Kidney (tissue), 14 donors: ENCODE measurements around the gene TMEM53. TPM values are rescaled to one million over a fixed set of nuclear protein-coding genes. Genes with fewer than 3 reads are reported as not detected.

Source experiments
- DNase-seq, 5 donors: peaks; one replicate each; pipeline ENCODE4 v3.0.0-alpha.2; 2013 to 2020
- FAIRE-seq: peaks from 2 replicates; lab custom pipeline; 2012; peaks lifted over from hg19 to GRCh38; lab: Jason Lieb, UNC
- H3K27ac ChIP-seq, 2 donors: one replicate each; pipeline ENCODE4 v1.7.0; 2013; ENCODE audit warnings: low read depth in 2 of 2, low read length in 2 of 2, inconsistent platforms in 1 of 2
- H3K27me3 ChIP-seq: one replicate; pipeline ENCODE4 v1.7.1; 2013; ENCODE audit warnings: low read length, inconsistent platforms; ENCODE audit not compliant: control insufficient read depth, insufficient read depth
- H3K36me3 ChIP-seq, 3 donors: one replicate each; pipeline versions ENCODE4 v1.7.0 to v1.7.1; 2013; ENCODE audit warnings: low read length in 3 of 3, control low read depth in 1 of 3, inconsistent platforms in 1 of 3; ENCODE audit not compliant: insufficient read depth in 3 of 3, control insufficient read depth in 2 of 3
- H3K4me1 ChIP-seq, 3 donors: one replicate each; pipeline versions ENCODE4 v1.7.0 to v1.7.1; 2013; ENCODE audit warnings: low read length in 3 of 3, inconsistent platforms in 1 of 3, low read depth in 1 of 3; ENCODE audit not compliant: control insufficient read depth in 2 of 3, insufficient read depth in 2 of 3
- H3K4me3 ChIP-seq, 3 donors: one replicate each; pipeline versions ENCODE4 v1.7.0 to v1.8.1; 2013; ENCODE audit warnings: low read length in 3 of 3, control low read depth in 1 of 3, inconsistent platforms in 1 of 3
- H3K9ac ChIP-seq, 3 donors: one replicate each; pipeline versions ENCODE4 v1.7.0 to v1.7.1; 2013; ENCODE audit warnings: low read length in 3 of 3, control low read depth in 1 of 3, inconsistent platforms in 1 of 3
- H3K9me3 ChIP-seq, 3 donors: one replicate each; pipeline versions ENCODE4 v1.7.0 to v1.7.1; 2013; ENCODE audit warnings: low read length in 3 of 3, control low read depth in 1 of 3, inconsistent platforms in 1 of 3; ENCODE audit not compliant: control insufficient read depth in 2 of 3, insufficient read depth in 1 of 3
- CTCF ChIP-seq: IDR thresholded peaks from 3 replicates; pipeline ENCODE4 v1.5.1; 2012; ENCODE audit warnings: mild to moderate bottlenecking, moderate library complexity, borderline replicate concordance; ENCODE audit not compliant: insufficient read depth; ENCODE audit errors: extremely low read depth
- intact Hi-C: fragments of 100-400 bp; cut with DNase I; formaldehyde crosslinking; loops from one replicate; pipeline ENCODE4 v1.11.1; 2022
- polyA plus RNA-seq: library from polyadenylated mRNA; stranded (reverse); fragments of 350-450 nt; fragmentation: Illumina TruSeq; extraction: RNeasy Lipid Tissue Mini Kit (QIAGEN cat#74804); gene quantifications from one replicate; pipeline ENCODE4 v1.2.3, GENCODE V29; 2014; ENCODE audit warnings: low read depth, low replicate concordance; ENCODE audit not compliant: insufficient read depth
- total RNA-seq: library from RNA; stranded (reverse); fragmentation: NEBNext Ultra II Directional; extraction: Animal tissue kit (Norgen Biotek cat#: 25700); gene quantifications from one replicate; pipeline ENCODE4 v1.2.1, GENCODE V29; 2021
- donor health status: control.
- donor health status: control.
- donor health status: control.
- donor health status: control.
- donor health status: control.
- donor health status: DM: yes; HTN: yes; CAD: no.
- donor health status: Normal renal cell carcinoma (clear cell type).

Gene TMEM53
- total and polyA plus RNA-seq, 2 donors from 2014 or later = 16.4 to 45.0 TPM

- Histone ChIP-seq H3K9ac (no peak overlapping the region), H3K27me3 (no peaks in the 10 kb centered on the region), H3K9me3 (no peaks in the 10 kb centered on the region), H3K36me3 (peaks cover 2 to 28% (median 24%) of the 10 kb centered on the region in 3 donors), H3K27ac (no peak overlapping the region), H3K4me1 (no peaks in the 10 kb centered on the region), H3K4me3 (no peak overlapping the region)
- intact Hi-C loops = no loop called here
- DNase-seq = peak in 1 of 5 donors; percentile 48
- no peak for TF ChIP-seq CTCF
- FAIRE-seq = no peak
Observed at GRCh38 chr1:44649788-44650158, 24.5 kb downstream of the TMEM53 start.

- no peaks in the 10 kb centered on the region for H3K9me3 ChIP-seq
- H3K9ac ChIP-seq = no peak overlapping the region
- H3K27me3 ChIP-seq = no peaks in the 10 kb centered on the region
- H3K27ac ChIP-seq = no peak overlapping the region
- peaks cover 2 to 33% (median 22%) of the 10 kb centered on the region in 3 donors for H3K36me3 ChIP-seq
- intact Hi-C loops = no loop called here
- no peak for DNase-seq
- no peaks in the 10 kb centered on the region for H3K4me1 ChIP-seq
- H3K4me3 ChIP-seq = no peak overlapping the region
- no peak for TF ChIP-seq CTCF
- no peak for FAIRE-seq
Observed at GRCh38 chr1:44648529-44649250, 25.6 kb downstream of the TMEM53 start.

DNA sequence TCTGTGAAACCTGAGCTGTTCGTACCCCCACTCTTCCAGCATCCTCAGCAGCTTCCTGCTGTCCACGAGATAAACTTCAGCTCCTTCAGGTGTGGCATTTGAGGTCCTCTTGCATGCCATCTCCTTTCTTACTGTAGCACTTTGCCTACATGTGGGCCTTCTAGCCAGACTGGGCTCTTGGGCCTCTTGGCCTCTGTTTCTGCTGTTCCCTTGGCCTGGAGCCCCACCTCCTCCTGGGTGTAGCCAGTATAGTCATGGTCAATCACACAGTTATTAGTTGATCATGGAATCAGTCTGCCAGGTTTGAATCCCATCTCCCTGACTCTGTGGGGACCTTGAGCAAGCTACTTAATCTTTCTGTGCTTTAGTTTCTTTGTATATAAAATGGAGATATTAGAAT lies 26.4 kb downstream of the TMEM53 start:
- no peaks in the 10 kb centered on the region for H3K4me1 ChIP-seq
- FAIRE-seq = no peak
- TF ChIP-seq CTCF = no peak
- H3K4me3 ChIP-seq = no peak overlapping the region
- no peak overlapping the region for H3K27ac ChIP-seq
- H3K9ac ChIP-seq = no peak overlapping the region
- no peak for DNase-seq
- no peaks in the 10 kb centered on the region for H3K9me3 ChIP-seq
- peaks cover 2 to 41% (median 24%) of the 10 kb centered on the region in 3 donors for H3K36me3 ChIP-seq
- no peaks in the 10 kb centered on the region for H3K27me3 ChIP-seq
- intact Hi-C loops = no loop called here
